Mesenteric fat pad (tissue), 1 donor: ENCODE data around the gene CEND1. TPM values are rescaled to one million over a fixed set of nuclear protein-coding genes. Genes with fewer than 3 reads are reported as not detected.
"Not testable (repeated sequence)": the region's sequence is repeated elsewhere in the genome, so short reads cannot be mapped to it uniquely, and the experiment has no call there.

Source experiments
- DNase-seq: peaks from one replicate; pipeline ENCODE4 v3.0.0-alpha.2; 2020; ENCODE audit warnings: low spot score
- total RNA-seq: library from RNA; stranded (reverse); fragmentation: NEBNext Ultra II Directional; extraction: Animal tissue kit (Norgen Biotek cat#: 25700); gene quantifications from one replicate; pipeline ENCODE4 v1.2.1, GENCODE V29; 2021
- donor health status: DM: yes; HTN: yes; CAD: no.

CEND1 gene
- total RNA-seq, 1 donor from 2014 or later, result not detected

DNA sequence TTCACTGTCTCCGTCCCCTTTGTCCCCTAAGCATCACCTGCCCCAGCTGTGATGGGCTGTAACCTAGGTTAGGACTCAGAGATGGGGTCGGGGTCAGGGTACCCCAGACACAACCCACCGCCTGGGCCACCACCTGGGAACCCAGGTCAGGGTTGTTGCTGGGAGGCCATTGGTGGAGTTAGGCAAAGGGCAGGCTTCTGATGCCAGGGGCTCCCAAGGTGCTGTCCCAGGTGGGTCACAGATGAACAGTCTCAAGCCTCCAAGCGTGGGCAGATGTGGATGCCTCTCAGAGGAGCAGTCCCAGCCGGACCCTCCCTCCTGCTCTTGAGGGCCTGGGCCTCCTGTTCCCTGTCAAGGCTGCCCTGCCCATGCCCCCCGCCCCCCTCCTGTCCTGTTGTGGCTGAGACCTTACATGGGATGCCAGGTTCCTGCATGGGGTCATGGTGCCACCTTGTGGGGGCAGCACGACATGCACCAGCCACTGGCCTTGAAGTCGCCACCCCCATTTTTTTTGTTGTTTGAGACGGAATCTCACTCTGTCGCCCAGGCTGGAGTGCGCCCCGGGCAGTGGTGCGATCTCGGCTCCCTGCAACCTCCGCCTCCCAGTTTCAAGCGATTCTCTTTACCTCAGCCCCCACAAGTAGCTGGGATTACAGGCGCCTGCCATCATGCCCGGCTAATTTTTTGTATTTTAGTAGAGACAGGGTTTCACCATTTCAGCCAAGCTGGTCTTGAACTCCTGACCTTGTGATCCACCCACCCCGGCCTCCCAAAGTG lies 24.7 kb downstream of the CEND1 start:
- DNase-seq, result no peak

DNA sequence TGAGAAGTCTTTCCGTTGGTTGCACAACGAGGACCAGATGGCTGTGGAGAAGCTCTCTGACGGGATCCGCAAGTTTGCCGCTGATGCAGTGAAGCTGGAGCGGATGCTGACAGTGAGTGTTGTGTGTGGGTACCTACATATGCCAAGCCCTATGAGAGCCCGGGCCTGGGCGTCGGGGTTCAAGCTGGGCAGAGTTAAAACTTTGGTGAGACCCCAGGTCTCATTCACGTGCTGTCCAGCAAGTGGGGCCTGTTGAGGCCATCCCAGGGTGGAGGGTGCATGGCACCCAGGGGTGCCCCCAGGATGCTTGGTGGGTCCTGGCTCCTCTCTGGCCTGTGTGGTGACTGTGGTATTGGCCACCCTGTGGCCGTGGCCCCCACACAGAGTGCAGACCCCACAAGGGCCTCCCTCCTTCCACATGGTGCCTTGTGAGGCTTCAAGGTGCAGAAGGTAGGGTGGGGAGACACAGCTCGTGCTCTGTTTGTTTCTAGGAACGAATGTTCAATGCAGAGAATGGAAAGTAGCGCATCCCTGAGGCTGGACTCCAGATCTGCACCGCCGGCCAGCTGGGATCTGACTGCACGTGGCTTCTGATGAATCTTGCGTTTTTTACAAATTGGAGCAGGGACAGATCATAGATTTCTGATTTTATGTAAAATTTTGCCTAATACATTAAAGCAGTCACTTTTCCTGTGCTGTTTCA lies 25.4 kb downstream of the CEND1 start:
- DNase-seq, result no peak

GRCh38 chr11:763549-764321 lies 26.2 kb downstream of the CEND1 start:
- no peak for DNase-seq

- no peak for DNase-seq
These were observed 26.8 kb downstream of the CEND1 start for GRCh38 chr11:763073-763463.

- DNase-seq, result no peak
These were observed 27.3 kb downstream of the CEND1 start for GRCh38 chr11:762421-763072.

DNA sequence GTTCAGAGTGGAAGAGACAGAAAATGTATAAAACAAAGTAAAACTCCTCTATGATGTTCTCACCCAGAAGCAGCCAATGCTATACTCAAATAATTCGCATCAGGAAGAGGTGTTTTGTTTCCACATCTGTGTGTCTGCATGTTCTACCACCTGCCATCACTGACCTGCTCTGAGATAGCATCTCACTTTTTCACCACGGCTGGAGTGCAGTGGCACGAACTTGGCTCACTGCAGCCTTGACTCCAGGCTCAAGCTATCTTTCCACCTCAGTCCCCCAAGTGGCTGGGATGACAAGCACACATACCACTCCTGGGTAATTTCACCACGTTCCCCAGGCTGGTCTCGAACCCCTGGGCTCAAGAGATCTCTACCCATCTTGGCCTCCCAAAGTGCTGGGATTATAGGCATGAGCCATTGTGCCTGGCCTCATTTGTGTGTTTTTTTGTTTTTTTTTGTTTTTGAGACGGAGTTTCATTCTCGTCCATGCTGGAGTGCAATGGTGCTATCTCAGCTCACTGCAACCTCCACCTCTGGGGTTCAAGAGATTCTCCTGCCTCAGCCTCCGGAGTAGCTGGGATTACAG lies 28.3 kb downstream of the CEND1 start:
- DNase-seq, result no peak

DNA sequence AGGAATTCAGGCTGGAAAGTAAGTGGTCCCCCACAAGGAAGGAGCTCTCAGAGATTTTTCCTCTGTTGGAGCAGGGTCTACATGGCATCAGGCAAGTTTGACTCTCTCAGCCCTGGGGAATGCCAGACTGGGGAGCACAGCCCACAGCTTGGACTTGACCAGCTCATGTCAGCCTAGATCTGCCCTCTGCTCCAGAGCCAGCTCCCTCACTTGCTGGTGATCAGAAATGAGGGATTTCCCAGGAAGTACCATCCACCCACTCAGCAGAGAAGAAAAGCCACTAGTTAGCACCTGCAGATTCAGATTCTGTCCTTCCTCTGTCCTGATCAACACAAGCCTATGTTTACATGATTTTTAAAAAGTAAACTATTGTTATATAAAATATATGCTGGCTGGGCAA lies 29.7 kb downstream of the CEND1 start:
- DNase-seq, result no peak

GRCh38 chr11:749731-750130 lies 40.2 kb downstream of the CEND1 start:
- DNase-seq, result no peak

GRCh38 chr11:748007-748359 lies 41.9 kb downstream of the CEND1 start:
- no peak for DNase-seq

- DNase-seq, result peak; percentile 98
These were observed 42.5 kb downstream of the CEND1 start, which contains the start of gene TALDO1 for GRCh38 chr11:747158-748006. Gene TALDO1, plus strand, starts transcription at chr11:747464. Its CDS starts 18 bp downstream, at chr11:747482.

- no peak for DNase-seq
These were observed 43.4 kb downstream of the CEND1 start for GRCh38 chr11:746289-747157.

GRCh38 chr11:745428-745827 lies 44.5 kb downstream of the CEND1 start:
- DNase-seq, result no peak

- DNase-seq, result no peak
These were observed 47.2 kb downstream of the CEND1 start for GRCh38 chr11:742571-743201.

- no peak for DNase-seq
These were observed 47.7 kb downstream of the CEND1 start for GRCh38 chr11:742156-742546.

GRCh38 chr11:737899-738298 lies 52.0 kb downstream of the CEND1 start:
- DNase-seq, result not testable (repeated sequence)

GRCh38 chr11:737366-737765 lies 52.5 kb downstream of the CEND1 start:
- DNase-seq, result no peak
